DOHH2 (cell line): ENCODE data around the gene GALNT18.

Source experiments
- H3F3A ChIP-seq: fragments of 200-600 bp; sonication (generic), shearing (Covaris generic); 2 replicates; pipeline ENCODE4 v1.6.0; 2016; ENCODE audit warnings: antibody characterized with exemption, mild to moderate bottlenecking; ENCODE audit not compliant: control insufficient read depth, insufficient read depth
- H3K27ac ChIP-seq: fragments of 200-600 bp; sonication (generic); 2 replicates; pipeline ENCODE4 v1.5.1; 2014; ENCODE audit warnings: low read depth, mild to moderate bottlenecking, low read length, moderate library complexity
- H3K27me3 ChIP-seq: fragments of 200-600 bp; sonication (generic); 2 replicates; pipeline ENCODE4 v1.6.1; 2014; ENCODE audit warnings: mild to moderate bottlenecking, low read length, mixed read lengths; ENCODE audit not compliant: control insufficient read depth
- H3K36me3 ChIP-seq: fragments of 200-600 bp; sonication (generic); 2 replicates; pipeline ENCODE4 v1.6.1; 2014; ENCODE audit warnings: mild to moderate bottlenecking, low read length, moderate library complexity, mixed read lengths; ENCODE audit not compliant: control insufficient read depth
- H3K4me1 ChIP-seq: fragments of 200-600 bp; sonication (generic); 2 replicates; pipeline ENCODE4 v1.6.1; 2014; ENCODE audit warnings: mild to moderate bottlenecking, low read length, mixed read lengths; ENCODE audit not compliant: control insufficient read depth
- H3K4me2 ChIP-seq: fragments of 200-600 bp; sonication (generic); 2 replicates; pipeline ENCODE4 v1.6.0; 2014; ENCODE audit warnings: mild to moderate bottlenecking, low read length, moderate library complexity
- H3K4me3 ChIP-seq: fragments of 200-600 bp; sonication (generic); 2 replicates; pipeline ENCODE4 v1.5.1; 2014; ENCODE audit warnings: mild to moderate bottlenecking, low read length, mixed read lengths
- H3K79me2 ChIP-seq: fragments of 200-600 bp; sonication (generic); 2 replicates; pipeline ENCODE4 v1.6.1; 2014; ENCODE audit warnings: mild to moderate bottlenecking, low read length, mixed read lengths; ENCODE audit not compliant: control insufficient read depth
- H3K9me2 ChIP-seq: fragments of 200-600 bp; sonication (generic); replicated peaks from 2 replicates; pipeline ENCODE4 v1.6.1; 2014; ENCODE audit warnings: mild to moderate bottlenecking, low read length, mixed read lengths; ENCODE audit not compliant: control insufficient read depth
- H3K9me3 ChIP-seq: fragments of 200-600 bp; sonication (generic); 2 replicates; pipeline ENCODE4 v1.6.1; 2014; ENCODE audit warnings: antibody characterized with exemption, low read length, mixed read lengths; ENCODE audit not compliant: control insufficient read depth, insufficient read depth
- H4K20me1 ChIP-seq: fragments of 200-600 bp; sonication (generic); 2 replicates; pipeline ENCODE4 v1.6.0; 2014; ENCODE audit warnings: low read depth, mild to moderate bottlenecking, antibody characterized with exemption, low read length, moderate library complexity; ENCODE audit not compliant: control insufficient read depth, insufficient read depth
- EZH2phosphoT487 ChIP-seq: fragments of 200-600 bp; sonication (generic); IDR thresholded peaks from 2 replicates; pipeline ENCODE4 v1.6.1; 2017; ENCODE audit warnings: borderline replicate concordance, mild to moderate bottlenecking, antibody characterized with exemption, low read length, moderate library complexity, mixed read lengths
- TF ChIP-seq, protein P1 (sequence below): fragments of 200-600 bp; sonication (generic); IDR thresholded peaks from one replicate; pipeline ENCODE4 v1.5.1; 2014; ENCODE audit warnings: antibody characterized with exemption, mild to moderate bottlenecking, low read depth, low read length; ENCODE audit not compliant: poor library complexity, severe bottlenecking

Gene GALNT18

DNA sequence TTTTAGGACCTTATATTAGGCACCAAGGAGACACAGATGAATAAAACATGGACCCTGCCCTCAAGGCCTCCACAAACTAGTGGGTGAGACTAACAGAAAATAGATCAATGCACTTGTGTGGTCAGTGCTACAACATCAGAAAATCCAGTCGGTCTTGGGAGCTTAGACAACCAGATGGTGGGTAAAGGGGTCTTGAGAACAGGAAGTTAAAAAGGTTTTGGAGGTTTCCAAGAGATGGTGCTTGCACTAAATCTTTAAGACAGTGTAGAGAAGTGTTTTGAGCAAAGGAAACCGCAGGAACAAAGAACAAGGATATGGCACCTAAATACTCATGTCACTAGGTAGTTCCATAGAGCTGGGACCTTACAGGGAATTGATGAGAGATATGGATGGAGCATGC lies 56.2 kb downstream of the GALNT18 start:
- TF ChIP-seq, protein P1, sequence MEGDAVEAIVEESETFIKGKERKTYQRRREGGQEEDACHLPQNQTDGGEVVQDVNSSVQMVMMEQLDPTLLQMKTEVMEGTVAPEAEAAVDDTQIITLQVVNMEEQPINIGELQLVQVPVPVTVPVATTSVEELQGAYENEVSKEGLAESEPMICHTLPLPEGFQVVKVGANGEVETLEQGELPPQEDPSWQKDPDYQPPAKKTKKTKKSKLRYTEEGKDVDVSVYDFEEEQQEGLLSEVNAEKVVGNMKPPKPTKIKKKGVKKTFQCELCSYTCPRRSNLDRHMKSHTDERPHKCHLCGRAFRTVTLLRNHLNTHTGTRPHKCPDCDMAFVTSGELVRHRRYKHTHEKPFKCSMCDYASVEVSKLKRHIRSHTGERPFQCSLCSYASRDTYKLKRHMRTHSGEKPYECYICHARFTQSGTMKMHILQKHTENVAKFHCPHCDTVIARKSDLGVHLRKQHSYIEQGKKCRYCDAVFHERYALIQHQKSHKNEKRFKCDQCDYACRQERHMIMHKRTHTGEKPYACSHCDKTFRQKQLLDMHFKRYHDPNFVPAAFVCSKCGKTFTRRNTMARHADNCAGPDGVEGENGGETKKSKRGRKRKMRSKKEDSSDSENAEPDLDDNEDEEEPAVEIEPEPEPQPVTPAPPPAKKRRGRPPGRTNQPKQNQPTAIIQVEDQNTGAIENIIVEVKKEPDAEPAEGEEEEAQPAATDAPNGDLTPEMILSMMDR = no peak
- TF ChIP-seq EZH2phosphoT487 = no peak
- no peak overlapping the region for H3K27ac ChIP-seq
- no peaks in the 10 kb centered on the region for H3K36me3 ChIP-seq
- no peak overlapping the region for H3K4me2 ChIP-seq
- no peaks in the 10 kb centered on the region for H3K9me3 ChIP-seq
- H3K4me3 ChIP-seq = no peak overlapping the region
- no peaks in the 10 kb centered on the region for H3K9me2 ChIP-seq
- no peaks in the 10 kb centered on the region for H3K79me2 ChIP-seq
- no peaks in the 10 kb centered on the region for H3K4me1 ChIP-seq
- H4K20me1 ChIP-seq = no peaks in the 10 kb centered on the region
- H3K27me3 ChIP-seq = no peaks in the 10 kb centered on the region
- H3F3A ChIP-seq = no peaks in the 10 kb centered on the region

DNA sequence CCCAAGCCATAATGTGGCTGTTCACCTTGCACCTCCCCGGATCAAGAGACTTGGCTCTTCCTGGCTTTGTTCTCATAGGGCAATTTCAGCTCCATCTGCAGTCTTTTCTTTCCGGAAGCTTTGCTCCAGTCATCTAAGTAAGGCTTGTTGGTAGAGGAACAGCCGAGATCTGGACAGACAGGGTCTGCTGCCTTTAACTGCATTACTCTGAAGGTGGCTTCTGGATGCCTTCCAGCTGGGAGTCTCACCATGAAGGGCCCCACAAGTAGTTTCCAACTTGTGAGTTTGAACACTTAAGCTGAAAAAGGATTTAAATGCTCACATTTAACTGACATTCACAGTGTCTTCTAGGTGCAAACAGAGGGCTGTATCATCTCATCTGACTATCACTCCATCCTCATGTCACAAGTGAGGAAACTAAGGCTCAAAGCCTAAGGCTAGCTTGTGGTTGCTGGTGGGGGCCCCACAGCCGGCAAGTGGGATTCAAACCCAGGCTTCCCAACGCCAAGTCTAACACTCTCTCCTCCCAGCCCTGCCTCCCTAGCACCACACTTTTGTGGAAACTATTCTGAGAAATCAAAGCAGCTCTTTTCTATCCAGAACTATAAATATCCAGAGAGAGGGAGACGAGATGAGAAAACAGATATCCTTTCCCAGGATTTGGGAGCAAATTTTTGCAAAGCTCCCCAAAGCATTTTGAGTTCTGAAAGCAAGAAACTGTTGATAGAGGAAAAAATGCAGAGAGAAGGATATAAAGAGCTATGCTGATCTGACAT lies 58.4 kb downstream of the GALNT18 start:
- Histone ChIP-seq H3K4me2 (no peak overlapping the region), H3K9me3 (no peaks in the 10 kb centered on the region), H3K4me3 (no peak overlapping the region), H3K79me2 (no peaks in the 10 kb centered on the region), H4K20me1 (no peaks in the 10 kb centered on the region), H3F3A (no peaks in the 10 kb centered on the region), H3K9me2 (no peaks in the 10 kb centered on the region), H3K27me3 (no peaks in the 10 kb centered on the region), H3K4me1 (no peaks in the 10 kb centered on the region), H3K36me3 (no peaks in the 10 kb centered on the region), H3K27ac (no peak overlapping the region)
- TF ChIP-seq, protein P1 = no peak
- no peak for TF ChIP-seq EZH2phosphoT487

DNA sequence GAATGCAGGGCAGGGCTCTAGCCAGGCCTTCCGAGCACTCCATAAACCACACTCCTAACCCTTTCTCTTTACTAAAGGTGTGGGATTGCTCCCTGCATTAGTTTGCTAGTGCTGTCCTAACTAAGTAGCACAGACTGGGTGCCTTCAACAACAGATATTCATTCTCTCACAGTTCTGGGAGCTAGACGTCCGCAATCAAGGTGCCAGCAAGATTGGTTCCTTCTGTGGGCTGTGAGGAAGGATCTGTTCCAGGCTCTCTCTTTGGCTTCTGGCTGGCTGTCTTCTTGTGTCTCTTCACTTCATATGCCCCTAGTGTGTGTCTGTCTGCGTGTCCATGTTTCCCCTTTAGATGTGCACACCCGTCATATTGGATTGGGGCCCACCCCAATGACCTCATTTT lies 59.8 kb downstream of the GALNT18 start:
- H3K36me3 ChIP-seq = no peaks in the 10 kb centered on the region
- no peak overlapping the region for H3K27ac ChIP-seq
- H3K9me3 ChIP-seq = no peaks in the 10 kb centered on the region
- H3K79me2 ChIP-seq = no peaks in the 10 kb centered on the region
- no peaks in the 10 kb centered on the region for H4K20me1 ChIP-seq
- no peaks in the 10 kb centered on the region for H3K27me3 ChIP-seq
- TF ChIP-seq, protein P1 = no peak
- no peak for TF ChIP-seq EZH2phosphoT487
- no peaks in the 10 kb centered on the region for H3F3A ChIP-seq
- H3K9me2 ChIP-seq = no peaks in the 10 kb centered on the region
- H3K4me1 ChIP-seq = no peaks in the 10 kb centered on the region
- no peak overlapping the region for H3K4me3 ChIP-seq
- H3K4me2 ChIP-seq = no peak overlapping the region
